HS-27A (cell line): ENCODE measurements around the gene ESYT1.

ENCODE experiments used
- DNase-seq: peaks from one replicate; pipeline ENCODE4 v3.0.0-alpha.2; 2012; ENCODE audit warnings: low read depth, missing footprints

ESYT1 gene, protein sequence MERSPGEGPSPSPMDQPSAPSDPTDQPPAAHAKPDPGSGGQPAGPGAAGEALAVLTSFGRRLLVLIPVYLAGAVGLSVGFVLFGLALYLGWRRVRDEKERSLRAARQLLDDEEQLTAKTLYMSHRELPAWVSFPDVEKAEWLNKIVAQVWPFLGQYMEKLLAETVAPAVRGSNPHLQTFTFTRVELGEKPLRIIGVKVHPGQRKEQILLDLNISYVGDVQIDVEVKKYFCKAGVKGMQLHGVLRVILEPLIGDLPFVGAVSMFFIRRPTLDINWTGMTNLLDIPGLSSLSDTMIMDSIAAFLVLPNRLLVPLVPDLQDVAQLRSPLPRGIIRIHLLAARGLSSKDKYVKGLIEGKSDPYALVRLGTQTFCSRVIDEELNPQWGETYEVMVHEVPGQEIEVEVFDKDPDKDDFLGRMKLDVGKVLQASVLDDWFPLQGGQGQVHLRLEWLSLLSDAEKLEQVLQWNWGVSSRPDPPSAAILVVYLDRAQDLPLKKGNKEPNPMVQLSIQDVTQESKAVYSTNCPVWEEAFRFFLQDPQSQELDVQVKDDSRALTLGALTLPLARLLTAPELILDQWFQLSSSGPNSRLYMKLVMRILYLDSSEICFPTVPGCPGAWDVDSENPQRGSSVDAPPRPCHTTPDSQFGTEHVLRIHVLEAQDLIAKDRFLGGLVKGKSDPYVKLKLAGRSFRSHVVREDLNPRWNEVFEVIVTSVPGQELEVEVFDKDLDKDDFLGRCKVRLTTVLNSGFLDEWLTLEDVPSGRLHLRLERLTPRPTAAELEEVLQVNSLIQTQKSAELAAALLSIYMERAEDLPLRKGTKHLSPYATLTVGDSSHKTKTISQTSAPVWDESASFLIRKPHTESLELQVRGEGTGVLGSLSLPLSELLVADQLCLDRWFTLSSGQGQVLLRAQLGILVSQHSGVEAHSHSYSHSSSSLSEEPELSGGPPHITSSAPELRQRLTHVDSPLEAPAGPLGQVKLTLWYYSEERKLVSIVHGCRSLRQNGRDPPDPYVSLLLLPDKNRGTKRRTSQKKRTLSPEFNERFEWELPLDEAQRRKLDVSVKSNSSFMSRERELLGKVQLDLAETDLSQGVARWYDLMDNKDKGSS

DNA sequence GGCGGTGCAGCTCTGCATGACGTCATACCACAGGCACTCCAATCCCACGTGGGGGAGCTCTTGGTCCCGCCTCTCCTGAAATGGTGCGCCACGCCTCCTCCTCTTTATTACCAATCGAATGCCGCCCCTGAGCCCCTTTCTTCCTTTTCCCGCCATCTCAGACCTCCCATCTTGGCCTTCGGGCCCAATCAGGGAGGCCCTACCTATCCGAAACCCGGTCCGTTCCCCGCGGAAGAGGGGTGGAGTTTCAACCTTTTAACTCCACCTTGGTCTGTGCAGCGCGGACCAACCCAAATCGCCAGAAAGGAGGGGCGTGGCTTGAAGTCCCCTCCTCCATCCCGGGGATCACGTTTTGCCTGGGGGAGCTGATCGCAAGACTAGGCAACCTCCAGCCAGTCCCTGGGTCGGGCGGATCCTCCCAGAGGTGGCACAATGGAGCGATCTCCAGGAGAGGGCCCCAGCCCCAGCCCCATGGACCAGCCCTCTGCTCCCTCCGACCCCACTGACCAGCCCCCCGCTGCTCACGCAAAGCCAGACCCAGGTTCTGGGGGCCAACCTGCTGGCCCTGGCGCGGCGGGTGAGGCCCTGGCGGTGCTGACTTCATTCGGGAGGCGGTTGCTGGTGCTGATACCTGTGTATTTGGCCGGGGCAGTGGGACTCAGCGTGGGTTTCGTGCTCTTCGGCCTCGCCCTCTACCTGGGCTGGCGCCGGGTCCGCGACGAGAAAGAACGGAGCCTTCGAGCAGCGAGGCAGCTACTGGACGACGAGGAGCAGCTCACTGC is at the start of gene ESYT1:
TSS of gene ESYT1 (plus strand) at position 380 of the 782 bp plus-strand sequence. CDS start at position 433, 53 bp downstream.
- DNase-seq, result peak; percentile 98

DNA sequence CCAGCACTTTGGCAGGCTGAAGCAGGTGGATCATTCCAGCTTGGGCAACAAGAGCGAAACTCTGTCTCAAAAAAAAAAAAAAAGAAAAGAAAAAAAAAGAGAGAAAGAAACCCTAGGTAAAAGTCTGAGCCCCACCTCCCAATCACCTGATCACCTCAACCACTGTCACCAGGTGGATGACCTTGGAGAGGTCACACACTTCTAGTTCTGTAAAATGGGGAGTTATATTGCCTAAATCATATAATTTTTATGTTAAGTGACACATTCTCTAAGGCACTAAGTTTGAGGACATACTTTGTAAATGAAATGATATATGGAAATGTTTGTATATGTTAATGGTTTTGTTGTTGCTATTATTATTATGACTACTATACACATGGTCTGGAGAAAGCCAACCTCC is 49.6 kb upstream of the ESYT1 start:
- DNase-seq, result no peak

DNA sequence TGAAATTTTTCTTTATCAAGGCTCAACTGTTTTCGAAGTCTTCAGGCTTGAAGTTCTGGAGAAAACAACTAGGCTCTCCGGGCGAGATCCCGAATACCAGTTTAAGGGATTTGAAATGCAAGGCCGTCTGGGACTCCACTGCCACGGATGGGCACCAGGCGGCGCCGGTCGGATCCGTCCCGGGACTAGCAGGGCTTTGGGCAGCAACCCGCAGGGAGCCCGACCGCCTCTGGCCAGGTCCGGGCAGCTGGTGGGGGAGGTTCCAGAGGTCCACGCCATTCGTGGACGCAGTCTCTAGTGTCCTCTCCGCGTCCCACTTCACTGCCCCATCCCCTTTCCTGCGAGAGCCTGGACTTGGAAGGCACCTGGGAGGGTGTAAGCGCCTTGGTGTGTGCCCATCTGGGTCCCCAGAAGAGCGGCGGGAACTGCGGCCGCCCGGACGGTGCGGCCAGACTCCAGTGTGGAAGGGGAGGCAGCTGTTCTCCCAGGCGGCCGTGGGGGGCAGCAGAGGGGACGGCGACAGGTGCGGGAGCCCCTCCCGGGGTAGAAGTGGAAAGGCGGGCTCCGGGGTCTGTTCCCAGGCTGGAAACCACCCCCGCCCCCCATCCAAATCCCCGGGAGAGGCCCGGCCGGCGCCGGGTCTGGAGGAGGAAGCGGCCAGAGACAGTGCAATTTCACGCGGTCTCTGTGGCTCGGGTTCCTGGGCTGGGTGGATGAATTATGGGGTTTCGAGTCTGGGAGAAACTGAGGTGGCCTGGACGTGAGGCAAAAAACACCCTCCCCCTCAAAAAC is 48.9 kb upstream of the ESYT1 start:
- DNase-seq, result peak; percentile 72

- no peak for DNase-seq
Measured at GRCh38 chr12:56079723-56080555, 48.1 kb upstream of the ESYT1 start, which contains the start of gene ERBB3. Gene ERBB3, plus strand, starts transcription at chr12:56080165. Its CDS starts 136 bp downstream, at chr12:56080301.

DNA sequence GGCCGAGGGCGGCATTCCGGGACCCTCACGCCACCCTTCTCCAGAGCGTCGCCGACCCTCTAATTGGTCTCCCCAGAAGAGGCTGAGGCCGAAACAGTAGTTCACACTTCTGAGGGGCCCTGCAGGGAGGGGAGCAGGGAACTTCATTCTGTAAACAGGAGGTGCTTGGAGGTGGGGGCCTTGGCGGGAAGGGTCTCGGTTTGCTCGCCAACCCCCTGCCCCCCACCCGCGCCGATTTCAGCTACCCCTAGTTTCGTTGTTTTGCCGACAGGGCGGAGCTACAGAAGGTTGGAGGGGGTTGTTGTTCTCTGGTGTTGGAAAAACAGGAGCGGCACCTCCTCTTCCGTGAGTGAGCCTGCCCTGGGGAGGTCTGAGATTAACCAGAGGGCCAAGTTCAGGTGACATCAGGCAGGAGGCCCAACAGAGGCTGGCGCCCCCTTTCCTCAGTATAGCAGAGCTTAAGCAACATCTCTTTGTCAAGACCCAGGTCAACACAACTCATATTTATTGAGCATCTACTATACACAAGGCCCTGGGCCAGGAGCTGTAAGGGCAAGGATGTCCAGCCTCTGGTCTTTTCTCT is 47.4 kb upstream of the ESYT1 start:
- no peak for DNase-seq

DNA sequence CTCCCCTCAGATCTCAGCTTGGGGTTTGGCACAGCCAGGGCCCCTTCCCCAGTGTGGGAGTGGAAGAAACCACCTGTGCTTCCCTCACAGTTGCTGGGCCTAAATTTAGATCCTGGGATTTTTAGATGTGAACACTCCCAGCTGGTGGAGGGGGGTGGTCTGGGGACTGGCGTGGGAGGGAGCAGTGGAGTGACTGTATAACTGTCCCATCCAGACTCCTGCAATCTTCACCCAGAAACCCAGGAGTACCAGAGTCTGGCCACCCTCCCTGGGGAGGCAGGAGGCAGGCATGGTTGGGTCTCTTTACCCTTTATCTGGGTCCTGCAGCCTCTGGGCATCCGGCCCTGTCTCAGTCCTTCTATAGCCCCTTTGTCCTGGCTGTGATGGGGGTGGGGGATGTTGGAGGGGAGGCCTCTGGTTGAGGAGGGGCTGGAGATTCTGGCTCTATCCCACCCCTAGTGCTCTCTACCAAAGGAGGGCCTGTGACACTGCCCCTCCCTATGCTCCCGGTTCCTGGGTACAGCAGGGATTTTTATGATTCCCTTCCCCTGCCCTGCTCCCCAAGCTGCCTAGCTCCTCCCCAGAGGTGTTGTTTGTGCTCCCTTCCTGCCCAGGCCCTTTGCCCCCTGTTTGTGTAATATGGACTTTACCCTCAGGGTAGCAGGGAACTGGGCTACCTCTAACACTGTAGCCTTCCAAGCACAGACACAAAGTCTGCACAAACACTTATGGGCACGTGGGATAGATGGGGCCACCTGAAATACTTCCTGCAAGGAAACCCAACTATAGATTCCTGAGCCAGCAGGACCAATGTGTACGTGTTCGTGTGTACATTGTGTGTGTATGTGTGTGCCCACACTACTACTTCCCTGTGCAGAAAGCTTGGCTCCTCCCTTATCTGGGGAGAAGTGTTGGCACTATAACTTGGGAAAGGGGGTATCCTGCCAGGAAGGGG is 46.4 kb upstream of the ESYT1 start:
- no peak for DNase-seq

GRCh38 chr12:56082382-56082781 is 45.7 kb upstream of the ESYT1 start:
- DNase-seq, result no peak

GRCh38 chr12:56082967-56083366 is 45.1 kb upstream of the ESYT1 start:
- DNase-seq, result no peak

- no peak for DNase-seq
Measured at GRCh38 chr12:56084958-56085543, 43.0 kb upstream of the ESYT1 start.

GRCh38 chr12:56086096-56086495 is 42.0 kb upstream of the ESYT1 start:
- DNase-seq, result no peak

GRCh38 chr12:56086608-56087007 is 41.5 kb upstream of the ESYT1 start:
- no peak for DNase-seq

DNA sequence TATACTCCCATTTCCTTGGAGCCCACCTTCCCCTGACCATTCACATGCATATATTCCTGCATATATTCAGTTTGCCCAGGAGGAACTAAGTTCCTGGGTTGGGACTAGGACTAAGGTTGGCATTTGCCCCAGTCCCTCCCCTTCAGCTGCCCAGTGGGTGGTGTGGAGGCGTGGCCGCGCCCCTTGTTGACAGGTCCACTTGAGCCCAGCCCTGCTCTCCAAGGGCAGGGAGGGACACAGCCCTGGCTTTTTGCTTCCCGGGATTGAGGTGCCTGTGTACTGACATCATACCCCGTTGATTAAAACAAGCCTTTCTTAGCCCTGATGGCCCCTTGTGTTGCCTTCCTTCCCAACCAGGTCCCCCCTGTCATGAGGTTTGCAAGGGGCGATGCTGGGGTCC is 40.8 kb upstream of the ESYT1 start:
- no peak for DNase-seq

GRCh38 chr12:56097738-56098137 is 30.3 kb upstream of the ESYT1 start:
- DNase-seq, result no peak

DNA sequence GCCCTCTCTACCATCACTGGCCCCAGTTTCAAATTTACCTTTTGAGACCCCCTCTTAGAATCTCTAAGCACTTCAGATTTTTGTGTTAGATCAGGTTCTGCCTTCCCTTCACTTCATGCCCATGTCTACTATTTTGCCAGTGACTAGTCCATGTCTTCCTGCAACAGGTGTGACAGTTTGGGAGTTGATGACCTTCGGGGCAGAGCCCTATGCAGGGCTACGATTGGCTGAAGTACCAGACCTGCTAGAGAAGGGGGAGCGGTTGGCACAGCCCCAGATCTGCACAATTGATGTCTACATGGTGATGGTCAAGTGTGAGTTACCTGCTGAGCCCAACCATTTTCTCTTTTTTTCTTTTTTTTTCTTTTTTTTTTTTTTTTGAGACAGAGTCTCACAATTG is 29.5 kb upstream of the ESYT1 start:
- DNase-seq, result no peak

DNA sequence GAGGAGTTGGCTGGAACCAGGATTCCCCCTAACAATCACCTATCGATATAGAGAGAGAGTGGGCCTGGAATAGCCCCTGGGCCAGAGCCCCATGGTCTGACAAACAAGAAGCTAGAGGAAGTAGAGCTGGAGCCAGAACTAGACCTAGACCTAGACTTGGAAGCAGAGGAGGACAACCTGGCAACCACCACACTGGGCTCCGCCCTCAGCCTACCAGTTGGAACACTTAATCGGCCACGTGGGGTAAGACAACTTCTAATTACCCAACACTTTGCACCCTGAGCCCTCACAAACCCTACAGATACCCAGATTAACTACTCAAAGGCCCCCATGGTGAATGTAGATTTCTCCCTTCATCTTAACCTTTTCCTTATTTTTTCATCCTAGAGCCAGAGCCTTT is 28.3 kb upstream of the ESYT1 start:
- no peak for DNase-seq

GRCh38 chr12:56101045-56101444 is 27.0 kb upstream of the ESYT1 start:
- no peak for DNase-seq

- DNase-seq, result no peak
Measured at GRCh38 chr12:56102683-56103065, 25.4 kb upstream of the ESYT1 start.
